SHP77 (cell line): ENCODE results near the gene LRRC23.

ENCODE experiments used
- DNase-seq, 2 experiments: peaks; one replicate each; lab custom pipeline; 2025; lab: John Stamatoyannopoulos, UW

The LRRC23 gene

DNA sequence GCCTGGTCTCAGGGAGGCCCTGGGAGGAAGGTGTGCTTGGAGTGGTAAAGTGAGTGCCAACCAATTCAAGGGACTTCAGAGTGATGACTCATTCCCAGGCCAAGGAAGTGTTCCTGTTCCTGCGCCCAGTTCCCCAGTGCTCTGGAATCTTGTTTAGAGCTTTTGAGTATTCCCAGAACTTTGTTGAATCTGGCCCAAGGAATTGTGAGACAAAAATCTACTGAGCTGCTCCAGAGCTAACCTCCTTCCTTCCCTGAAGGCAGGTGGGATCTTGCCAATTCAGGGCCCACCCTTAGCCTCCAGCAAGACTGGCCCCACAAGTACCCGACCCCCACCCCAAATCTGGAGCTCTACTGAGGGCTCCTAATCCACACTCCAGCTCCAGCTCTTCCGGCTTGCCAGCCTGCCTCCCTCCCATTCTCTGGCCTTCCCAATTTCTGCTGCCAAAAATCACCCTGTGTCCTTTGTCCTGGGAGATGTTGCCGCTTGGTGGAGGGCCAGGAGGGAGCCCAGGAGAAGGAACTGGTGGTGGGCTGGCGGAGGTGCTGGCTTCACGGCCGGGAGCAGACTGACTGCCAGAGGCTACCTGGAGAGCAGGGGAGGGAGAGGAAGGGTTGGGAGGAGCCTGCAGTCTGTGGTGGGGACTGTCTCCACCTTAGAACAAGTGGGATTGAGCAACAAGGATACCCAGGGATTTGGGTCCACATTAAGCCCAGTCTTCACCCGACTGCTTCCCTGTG, 21.1 kb downstream of the LRRC23 start:
- DNase-seq: no peak

DNA sequence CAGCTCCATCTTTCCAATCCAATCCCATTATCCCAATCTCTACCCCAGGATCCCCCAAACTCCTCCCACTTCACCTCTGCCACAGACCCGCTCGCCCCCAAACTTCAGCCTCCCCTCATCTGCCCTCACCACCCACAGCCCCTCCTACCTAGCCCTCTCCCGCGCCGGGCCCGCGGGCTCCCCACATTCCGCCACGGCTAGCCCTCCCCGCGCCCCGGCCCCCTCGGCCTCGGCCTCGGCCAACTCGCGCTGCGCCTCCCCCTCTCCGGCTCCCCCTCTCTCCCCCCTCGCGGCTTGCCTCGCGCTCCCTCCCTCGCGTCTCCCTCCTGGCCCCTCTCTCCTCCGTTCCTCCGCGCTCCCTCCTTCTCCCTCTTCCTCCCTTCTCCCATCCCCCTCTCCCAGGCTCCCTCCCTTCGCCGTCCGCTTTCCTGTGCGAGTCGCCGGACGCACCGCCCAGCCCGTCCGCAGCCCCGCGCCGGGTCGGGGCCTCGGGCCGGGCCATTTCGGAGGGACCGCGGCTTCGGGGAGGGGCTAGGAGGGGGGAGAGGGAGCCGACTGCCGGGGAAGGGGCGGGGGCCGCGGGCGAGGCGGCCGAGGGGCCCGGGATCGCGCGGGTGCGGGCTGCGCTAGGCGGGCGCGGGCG, 22.9 kb downstream of the LRRC23 start, which contains the start of gene ATN1:
Gene ATN1, plus strand, starts transcription at position 581 of the 643 bp plus-strand sequence. CDS start 6,043 bp downstream, outside the sequence.
- DNase-seq: no peak

DNA sequence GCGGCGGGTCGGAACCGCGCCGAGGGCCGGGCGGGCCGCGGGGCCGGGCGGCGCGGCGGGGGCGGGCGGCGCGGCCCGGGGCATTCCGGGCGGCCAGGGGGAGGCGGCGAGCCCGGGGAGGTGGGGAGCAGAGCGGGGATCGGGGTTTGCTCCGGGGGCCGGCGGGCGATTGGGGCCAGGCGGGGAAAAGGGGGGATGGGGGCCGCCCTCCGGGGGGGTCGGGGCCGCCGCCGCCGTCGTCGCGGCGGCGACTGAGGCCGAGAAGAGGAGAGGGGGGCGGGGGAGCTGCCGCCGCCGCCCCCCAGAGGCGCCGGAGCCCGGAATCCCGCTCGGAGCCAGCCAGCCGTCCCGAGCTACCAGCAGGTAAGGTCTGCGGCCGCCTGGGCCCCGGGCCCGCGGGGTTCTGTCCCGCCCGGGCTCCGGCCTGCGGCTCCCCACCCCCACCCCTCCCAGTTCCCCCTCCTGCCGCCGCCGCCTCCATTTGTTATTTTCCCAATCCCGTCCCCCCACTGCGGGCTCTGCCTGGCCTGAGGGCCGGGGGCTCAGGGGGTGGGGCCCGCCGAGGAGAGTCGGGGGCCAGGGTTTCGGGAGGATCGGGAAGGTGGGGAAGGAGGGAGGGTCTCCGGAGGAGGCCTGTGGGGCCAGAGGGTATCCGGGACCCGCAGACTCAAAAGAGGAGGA, 23.5 kb downstream of the LRRC23 start:
- DNase-seq: no peak

DNA sequence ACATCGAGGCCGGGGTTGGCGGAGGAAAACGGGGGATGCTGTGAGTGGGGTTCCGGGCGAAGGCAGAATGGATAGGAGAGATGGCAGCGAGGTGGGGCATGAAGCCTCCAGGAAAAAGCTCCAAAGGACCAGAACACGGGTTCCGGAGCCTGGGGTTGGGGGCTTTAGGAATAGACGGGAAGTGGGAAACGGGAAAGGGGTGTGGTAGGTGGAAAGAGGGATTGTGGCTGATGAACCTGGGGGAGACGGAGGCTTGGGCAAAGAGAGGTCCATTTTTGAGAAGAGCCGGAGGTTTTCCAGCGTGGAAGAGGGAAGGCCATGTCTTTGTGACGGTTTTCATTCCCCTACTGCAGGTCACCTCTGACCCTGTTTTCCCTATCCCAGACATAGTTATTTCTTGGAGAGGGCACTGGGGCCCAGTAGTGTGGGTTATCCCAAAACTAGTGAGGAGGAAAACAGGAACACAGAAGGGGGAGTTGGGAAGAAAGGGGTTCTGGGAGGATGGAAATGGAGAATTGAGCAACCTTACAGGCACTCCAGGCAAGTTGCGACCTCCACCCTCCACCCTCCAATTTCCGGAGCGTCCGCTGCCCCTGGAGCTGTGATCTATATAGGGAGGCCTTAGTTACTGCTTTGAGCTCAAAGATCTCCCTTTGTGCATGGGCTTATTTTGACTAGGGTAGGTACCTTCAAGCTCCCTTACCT, 24.2 kb downstream of the LRRC23 start:
- no peak for DNase-seq

DNA sequence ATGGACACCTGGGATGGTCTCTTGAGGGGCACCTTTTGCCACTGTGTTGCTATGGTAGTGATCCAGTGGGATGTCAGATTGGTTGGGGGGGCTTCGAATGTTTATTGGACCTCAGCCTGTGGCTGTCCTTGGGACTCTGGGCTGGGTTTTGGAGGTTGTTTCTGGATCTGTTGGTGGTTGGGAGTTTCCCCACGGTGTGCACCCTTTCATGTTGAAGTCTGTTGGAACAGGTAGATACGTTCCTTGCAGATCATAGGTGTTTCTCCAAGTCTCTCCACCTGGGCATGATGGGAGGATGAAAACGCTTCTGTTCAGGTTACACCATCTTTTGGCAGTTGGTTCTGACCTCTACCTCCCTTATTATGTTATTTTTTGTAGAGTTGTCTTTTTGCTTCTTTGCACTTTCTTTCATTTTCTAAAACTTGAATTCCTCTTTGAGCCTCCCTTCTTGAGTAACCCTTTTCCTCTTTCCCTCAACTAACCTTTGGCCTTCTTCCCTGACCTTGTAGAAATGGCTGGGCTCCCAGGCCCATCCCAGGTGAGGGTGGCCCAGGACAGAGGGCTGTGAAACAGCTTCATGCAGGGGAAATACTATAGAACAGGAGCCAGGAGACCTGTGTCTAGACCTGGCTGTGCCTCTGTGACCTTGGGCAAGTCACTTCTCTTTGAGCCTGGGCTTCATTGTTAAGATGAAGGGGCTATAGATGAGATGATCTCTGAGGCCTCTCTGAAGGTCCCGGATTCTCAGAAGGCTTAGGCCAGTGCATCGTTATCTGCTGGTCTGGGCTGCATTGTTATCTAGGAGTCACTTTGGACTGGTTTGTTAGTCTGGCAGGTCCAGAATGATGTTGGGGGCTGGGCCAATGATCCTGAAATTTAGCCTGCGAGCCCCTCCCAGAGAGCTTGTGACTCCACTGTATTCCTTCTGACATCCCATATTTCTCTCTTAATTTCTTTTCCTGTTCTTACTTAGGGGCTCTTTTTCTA, 25.1 kb downstream of the LRRC23 start:
- no peak for DNase-seq

DNA sequence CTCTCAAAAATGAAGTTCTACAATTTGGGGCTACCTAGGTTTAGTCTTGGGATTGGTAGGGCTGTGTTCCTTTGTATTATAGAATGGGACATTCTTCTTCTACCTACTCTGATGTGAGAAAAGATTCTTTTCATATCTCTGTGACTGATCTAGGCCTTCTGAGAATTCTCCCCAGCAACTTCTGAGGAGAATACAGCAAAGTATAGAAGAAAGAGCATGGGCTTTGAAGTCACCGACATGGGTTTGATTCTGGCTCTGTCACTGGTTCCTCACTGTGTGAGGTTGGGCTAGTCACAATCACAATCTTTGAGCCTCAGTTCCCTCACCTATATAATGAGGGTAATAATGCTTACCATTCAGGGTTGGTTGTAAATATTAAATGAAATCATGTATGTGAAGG, 28.1 kb downstream of the LRRC23 start:
- no peak for DNase-seq

DNA sequence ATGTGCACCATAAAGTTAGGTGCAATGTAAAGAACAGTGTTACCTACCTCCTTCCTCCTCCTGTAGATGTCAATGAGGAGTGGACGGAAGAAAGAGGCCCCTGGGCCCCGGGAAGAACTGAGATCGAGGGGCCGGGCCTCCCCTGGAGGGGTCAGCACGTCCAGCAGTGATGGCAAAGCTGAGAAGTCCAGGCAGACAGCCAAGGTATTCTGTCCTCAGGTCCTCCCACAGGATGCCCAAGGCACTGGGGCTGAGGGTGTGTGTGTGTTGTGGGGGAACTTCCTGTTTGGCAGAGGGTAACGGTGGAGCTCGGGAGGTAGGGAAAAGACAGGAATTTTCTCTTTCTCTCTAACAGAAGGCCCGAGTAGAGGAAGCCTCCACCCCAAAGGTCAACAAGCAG, 29.5 kb downstream of the LRRC23 start:
- no peak for DNase-seq

DNA sequence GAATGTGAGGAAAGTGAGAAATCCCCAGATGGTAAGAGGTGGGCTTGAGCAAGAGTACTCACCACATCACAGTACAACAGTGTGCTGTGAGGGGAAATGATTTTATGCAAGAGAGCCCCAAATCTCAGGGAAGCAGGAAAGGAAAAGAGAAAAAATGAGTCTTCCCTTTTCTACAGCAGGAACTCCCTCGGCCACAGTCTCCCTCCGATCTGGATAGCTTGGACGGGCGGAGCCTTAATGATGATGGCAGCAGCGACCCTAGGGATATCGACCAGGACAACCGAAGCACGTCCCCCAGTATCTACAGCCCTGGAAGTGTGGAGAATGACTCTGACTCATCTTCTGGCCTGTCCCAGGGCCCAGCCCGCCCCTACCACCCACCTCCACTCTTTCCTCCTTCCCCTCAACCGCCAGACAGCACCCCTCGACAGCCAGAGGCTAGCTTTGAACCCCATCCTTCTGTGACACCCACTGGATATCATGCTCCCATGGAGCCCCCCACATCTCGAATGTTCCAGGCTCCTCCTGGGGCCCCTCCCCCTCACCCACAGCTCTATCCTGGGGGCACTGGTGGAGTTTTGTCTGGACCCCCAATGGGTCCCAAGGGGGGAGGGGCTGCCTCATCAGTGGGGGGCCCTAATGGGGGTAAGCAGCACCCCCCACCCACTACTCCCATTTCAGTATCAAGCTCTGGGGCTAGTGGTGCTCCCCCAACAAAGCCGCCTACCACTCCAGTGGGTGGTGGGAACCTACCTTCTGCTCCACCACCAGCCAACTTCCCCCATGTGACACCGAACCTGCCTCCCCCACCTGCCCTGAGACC, 31.0 kb downstream of the LRRC23 start:
- no peak for DNase-seq

DNA sequence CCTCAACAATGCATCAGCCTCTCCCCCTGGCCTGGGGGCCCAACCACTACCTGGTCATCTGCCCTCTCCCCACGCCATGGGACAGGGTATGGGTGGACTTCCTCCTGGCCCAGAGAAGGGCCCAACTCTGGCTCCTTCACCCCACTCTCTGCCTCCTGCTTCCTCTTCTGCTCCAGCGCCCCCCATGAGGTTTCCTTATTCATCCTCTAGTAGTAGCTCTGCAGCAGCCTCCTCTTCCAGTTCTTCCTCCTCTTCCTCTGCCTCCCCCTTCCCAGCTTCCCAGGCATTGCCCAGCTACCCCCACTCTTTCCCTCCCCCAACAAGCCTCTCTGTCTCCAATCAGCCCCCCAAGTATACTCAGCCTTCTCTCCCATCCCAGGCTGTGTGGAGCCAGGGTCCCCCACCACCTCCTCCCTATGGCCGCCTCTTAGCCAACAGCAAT, 31.6 kb downstream of the LRRC23 start:
- no peak for DNase-seq

DNA sequence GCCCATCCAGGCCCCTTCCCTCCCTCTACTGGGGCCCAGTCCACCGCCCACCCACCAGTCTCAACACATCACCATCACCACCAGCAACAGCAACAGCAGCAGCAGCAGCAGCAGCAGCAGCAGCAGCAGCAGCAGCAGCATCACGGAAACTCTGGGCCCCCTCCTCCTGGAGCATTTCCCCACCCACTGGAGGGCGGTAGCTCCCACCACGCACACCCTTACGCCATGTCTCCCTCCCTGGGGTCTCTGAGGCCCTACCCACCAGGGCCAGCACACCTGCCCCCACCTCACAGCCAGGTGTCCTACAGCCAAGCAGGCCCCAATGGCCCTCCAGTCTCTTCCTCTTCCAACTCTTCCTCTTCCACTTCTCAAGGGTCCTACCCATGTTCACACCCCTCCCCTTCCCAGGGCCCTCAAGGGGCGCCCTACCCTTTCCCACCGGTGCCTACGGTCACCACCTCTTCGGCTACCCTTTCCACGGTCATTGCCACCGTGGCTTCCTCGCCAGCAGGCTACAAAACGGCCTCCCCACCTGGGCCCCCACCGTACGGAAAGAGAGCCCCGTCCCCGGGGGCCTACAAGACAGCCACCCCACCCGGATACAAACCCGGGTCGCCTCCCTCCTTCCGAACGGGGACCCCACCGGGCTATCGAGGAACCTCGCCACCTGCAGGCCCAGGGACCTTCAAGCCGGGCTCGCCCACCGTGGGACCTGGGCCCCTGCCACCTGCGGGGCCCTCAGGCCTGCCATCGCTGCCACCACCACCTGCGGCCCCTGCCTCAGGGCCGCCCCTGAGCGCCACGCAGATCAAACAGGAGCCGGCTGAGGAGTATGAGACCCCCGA, 32.2 kb downstream of the LRRC23 start:
- DNase-seq: no peak

DNA sequence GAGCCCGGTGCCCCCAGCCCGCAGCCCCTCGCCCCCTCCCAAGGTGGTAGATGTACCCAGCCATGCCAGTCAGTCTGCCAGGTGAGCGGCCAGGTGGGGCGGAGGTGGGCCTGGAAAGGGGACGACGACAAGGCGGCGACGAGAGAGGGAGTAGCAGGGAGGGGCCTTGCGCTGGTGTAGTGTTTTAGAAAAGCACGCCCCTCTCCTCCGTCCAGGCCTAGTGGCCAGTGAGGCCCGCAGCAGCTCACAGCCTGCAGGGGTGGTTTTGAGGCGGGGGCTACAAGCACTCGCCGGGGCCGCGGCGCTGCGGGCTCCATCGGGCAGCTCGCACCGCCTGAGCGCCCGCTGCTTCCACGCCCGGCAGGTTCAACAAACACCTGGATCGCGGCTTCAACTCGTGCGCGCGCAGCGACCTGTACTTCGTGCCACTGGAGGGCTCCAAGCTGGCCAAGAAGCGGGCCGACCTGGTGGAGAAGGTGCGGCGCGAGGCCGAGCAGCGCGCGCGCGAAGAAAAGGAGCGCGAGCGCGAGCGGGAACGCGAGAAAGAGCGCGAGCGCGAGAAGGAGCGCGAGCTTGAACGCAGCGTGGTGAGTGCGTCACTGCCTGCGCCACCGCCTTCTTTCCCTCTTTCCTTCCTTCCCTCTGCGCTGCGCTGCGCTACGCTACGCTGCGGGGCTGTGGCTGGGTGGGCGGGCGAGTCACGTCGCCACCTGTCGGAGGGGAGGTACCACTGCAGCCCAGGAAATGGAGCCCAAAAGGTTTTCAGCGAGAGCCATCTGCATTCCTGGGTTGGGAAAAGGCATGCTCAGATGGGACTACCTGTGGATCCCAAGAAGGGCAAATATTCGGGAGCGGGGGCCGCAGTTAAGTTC, 33.1 kb downstream of the LRRC23 start:
- DNase-seq: peak; percentile 78 to 80

DNA sequence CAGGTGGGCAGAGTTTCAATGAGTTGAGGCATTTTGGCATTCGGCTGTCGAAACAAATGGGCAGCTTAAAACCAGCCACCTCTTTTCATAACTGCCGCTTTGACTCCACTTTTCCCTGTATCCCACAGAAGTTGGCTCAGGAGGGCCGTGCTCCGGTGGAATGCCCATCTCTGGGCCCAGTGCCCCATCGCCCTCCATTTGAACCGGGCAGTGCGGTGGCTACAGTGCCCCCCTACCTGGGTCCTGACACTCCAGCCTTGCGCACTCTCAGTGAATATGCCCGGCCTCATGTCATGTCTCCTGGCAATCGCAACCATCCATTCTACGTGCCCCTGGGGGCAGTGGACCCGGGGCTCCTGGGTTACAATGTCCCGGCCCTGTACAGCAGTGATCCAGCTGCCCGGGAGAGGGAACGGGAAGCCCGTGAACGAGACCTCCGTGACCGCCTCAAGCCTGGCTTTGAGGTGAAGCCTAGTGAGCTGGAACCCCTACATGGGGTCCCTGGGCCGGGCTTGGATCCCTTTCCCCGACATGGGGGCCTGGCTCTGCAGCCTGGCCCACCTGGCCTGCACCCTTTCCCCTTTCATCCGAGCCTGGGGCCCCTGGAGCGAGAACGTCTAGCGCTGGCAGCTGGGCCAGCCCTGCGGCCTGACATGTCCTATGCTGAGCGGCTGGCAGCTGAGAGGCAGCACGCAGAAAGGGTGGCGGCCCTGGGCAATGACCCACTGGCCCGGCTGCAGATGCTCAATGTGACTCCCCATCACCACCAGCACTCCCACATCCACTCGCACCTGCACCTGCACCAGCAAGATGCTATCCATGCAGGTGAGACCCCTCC, 34.0 kb downstream of the LRRC23 start:
- DNase-seq: no peak

DNA sequence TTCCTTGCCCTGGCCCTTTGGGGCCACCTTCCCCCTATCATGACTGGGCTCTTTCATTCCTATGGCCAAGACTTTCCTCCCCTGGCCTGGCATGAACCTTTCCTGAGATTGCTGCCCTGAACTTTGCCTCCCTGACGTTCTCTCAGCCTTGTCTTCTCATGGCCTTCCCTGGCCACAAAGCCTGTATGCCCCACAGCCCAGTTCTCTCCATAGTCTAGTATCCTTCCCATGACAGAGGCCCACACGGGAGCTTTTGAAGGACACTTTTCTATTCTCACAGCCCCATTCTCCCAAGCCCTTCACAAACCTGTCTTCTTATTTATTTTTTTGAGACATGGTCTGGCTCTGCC, 34.5 kb downstream of the LRRC23 start:
- DNase-seq: no peak

DNA sequence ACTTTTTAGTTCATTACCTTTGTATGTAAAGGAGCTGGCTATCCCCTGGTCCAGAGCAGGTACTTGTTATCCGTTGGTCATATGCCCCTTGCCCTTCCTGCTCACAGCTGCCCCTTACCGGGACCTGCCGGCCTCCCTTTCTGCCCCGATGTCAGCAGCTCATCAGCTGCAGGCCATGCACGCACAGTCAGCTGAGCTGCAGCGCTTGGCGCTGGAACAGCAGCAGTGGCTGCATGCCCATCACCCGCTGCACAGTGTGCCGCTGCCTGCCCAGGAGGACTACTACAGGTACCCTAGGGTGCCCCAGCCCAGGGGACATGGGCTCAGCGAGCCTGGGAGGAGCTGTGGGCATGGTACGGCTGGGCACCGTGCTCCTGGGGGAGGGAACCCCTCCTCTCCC, 36.6 kb downstream of the LRRC23 start:
- DNase-seq: no peak

DNA sequence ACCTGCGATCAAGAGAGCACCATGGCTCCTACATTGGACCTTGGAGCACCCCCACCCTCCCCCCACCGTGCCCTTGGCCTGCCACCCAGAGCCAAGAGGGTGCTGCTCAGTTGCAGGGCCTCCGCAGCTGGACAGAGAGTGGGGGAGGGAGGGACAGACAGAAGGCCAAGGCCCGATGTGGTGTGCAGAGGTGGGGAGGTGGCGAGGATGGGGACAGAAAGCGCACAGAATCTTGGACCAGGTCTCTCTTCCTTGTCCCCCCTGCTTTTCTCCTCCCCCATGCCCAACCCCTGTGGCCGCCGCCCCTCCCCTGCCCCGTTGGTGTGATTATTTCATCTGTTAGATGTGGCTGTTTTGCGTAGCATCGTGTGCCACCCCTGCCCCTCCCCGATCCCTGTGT, 37.2 kb downstream of the LRRC23 start:
- DNase-seq: no peak

DNA sequence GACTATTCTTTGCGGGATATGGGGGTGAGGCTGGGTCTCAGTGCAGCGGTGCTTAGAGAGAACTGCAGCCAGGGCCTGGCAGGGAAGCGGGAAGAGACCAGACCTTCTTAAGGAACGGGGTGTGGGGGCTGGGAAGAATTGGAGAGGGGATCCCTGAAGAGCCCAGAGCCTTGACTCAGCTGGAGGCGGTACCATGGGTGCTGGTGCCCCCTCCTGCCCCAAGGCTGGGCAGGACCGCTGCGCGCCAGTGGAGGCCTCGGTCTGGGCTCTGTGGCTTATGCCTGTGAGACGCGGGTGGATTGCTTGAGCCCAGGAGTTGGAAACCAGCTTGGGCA, 37.7 kb downstream of the LRRC23 start:
- no peak for DNase-seq

DNA sequence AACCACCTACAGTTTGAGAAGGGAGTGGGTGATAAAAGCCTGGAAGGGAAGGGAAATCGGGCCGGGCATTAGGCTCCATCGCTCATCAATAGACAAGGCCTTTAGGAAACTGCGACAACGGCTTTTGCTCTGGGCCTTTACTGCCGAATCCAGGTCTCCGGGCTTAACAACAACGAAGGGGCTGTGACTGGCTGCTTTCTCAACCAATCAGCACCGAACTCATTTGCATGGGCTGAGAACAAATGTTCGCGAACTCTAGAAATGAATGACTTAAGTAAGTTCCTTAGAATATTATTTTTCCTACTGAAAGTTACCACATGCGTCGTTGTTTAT, 38.7 kb downstream of the LRRC23 start:
- DNase-seq: peak; percentile 56 to 61
